HG03045 (cell line): Measurements from ENCODE around the gene EPHA8.

Experiments used
- ATAC-seq: cut with Tn5 transposase; IDR thresholded peaks from one replicate; pipeline ENCODE4 v1.9.1; 2021; ENCODE audit warnings: mild to moderate bottlenecking, moderate library complexity; ENCODE audit not compliant: unreplicated experiment

EPHA8 gene

GRCh38 chr1:22535399-22535798 is 27.9 kb upstream of the EPHA8 start:
- no peak for ATAC-seq

DNA sequence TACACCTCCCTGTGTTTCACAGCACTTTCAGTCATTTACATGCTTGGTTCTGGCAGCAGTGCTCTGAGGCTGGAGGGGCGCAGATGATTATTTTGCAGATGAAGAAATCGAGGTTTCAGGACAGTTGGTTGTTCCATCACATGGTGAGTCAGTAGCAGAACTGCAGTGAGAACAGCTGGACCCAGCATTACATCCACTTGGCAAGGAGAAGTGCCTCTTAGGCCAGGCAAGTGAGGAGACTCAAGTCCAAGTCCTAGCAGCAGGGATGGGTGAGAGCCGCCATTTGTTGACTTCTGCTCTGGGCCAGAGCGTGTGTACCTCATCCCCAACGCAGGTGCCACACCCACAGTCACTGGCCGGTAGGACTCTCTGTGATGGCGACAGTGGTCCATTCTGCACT is 26.8 kb upstream of the EPHA8 start:
- no peak for ATAC-seq

DNA sequence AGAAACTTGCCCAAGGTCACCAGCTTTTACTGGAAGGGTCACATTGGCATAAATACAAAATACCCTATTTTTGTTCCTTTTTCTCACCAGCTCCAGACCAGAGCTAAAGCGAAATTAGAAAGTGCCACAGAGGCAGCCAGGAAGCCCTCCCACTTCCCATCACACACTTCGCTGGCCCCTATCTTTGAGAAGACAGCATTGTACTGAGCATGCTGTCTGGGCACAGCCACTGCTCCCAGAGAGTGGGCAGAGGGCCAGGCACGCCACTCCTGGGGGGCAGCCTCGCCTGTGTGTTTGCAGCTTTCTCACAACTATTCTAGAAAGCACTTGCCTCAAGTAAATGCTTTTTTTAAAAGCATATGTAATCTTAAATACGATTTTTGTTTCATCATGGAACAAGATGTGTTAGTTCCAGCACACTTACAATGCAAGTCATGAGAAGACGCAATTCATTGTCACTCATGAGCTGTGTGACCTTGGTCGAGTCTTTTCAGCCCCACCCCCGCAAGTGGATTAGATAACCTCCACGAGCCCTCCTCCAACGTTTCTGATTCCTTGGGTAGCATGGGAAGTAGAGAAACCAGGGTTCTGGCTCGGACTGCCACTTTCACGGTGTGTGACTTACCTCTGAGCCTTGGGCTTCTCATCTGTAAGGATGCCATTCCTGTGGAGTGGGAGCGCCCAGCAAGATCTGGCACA is 25.7 kb upstream of the EPHA8 start:
- ATAC-seq = no peak

DNA sequence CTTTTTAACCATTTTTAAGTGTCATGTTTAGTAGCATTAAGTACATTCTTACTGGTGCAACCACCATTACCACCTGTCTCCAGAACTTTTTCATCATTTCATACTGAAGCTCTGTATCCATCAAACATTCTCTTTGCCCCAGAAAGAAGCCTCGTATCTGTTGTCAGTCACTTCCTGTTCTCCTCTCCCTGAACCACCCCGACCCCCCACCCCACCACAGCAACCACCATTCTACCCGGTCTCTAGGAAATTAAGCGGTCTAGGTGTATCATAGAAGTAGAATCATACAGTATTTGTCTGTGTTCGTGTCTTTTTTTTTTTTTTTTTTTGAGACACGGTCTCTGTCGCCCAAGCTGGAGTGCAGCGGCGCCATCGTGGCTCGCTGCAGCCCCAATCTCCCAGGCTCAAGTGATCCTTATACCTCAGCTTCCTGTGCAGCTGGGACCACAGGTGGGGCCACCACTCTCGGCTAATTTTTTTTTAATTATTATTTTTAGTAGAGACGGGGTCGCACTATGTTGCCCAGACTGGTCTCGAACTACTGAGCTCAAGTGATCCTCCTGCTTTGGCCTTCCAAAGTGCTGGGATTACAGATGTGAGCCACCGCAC is 23.7 kb upstream of the EPHA8 start:
- ATAC-seq = no peak

- ATAC-seq = no peak
Measured at GRCh38 chr1:22540337-22540736, 23.0 kb upstream of the EPHA8 start.

DNA sequence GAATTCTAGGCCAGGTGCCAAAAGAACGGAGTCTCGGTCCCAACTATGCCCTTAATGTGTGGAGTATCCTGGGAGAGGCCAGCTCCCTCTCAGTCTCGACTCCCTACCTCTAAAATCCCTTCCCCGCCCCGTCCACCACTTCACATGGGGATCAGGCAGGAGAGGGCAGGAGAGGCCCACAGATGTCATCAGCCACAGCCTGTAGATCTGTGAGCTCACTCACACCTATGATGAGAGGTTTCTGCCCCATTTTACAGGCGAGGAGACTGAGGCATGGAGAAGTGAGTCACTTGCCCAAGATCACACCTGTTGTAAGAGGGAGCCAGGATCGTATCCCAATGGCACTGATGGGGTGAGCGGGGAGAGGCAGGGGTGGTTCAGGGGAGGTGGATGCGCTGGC is 20.4 kb upstream of the EPHA8 start:
- ATAC-seq = no peak

DNA sequence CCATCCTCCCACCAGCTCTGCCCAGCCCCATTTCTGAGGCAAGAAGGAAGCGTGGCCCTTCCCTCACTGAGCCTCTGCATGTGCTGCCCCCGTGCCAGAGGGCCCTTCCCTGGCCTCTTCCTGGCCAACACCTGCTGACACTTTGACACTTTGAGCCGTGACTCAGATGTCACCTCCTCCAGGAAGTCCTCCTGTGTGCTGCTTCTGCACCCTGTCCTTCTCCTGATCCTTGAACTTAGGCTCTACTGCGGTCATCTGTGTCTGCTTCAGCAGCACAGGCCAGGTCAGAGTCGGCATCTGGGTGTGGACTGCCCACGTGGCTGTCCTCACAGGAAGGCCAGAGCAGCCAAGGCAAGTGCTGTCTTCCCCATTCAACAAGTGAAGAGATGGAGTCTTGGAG is 19.6 kb upstream of the EPHA8 start:
- no peak for ATAC-seq

- ATAC-seq = no peak
Measured at GRCh38 chr1:22544606-22545005, 18.7 kb upstream of the EPHA8 start.

GRCh38 chr1:22545141-22545540 is 18.1 kb upstream of the EPHA8 start:
- ATAC-seq = no peak

GRCh38 chr1:22547186-22547817 is 16.0 kb upstream of the EPHA8 start:
- no peak for ATAC-seq

GRCh38 chr1:22547818-22548462 is 15.3 kb upstream of the EPHA8 start:
- ATAC-seq = no peak

DNA sequence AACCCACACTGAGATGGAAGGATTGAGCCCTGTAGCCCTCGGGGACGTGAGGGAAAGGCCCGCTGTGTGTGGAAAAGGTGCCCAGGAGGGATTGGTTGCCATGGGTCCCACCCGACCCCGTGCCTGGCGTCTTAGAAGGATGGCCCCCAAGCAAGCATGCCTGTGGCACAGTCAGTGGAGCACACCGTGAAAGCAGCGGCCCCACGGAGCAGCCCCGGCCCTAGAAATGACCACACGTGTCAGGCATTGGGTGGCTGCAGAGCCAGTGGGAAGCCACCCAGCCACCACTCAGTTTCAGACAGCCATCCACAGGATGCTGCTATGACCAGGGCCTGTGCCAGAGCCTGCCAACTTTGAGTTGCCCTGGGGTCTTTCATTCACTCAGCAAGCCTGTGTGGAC is 13.3 kb upstream of the EPHA8 start:
- ATAC-seq = no peak

DNA sequence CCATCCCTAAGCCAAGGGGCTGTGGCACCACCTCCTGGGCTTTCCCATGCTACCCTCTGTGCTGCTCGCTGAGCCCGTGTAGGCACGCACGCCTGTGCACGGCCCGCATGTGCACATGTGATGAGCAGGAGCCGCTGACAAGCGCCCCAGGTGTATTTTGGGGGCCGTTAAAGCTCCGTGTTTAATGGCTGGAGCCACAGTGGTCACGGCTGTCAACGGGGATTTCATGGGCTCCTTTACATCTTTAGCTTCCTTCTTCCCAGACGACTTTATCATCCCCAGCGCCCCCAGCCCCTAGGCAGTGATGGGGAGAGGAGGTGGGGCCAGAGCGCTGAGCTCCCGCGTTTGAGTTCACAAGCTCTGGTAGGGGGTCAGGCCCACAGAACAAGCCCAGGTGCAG is 11.7 kb upstream of the EPHA8 start:
- no peak for ATAC-seq

- ATAC-seq = no peak
Measured at GRCh38 chr1:22552021-22552420, 11.3 kb upstream of the EPHA8 start.

DNA sequence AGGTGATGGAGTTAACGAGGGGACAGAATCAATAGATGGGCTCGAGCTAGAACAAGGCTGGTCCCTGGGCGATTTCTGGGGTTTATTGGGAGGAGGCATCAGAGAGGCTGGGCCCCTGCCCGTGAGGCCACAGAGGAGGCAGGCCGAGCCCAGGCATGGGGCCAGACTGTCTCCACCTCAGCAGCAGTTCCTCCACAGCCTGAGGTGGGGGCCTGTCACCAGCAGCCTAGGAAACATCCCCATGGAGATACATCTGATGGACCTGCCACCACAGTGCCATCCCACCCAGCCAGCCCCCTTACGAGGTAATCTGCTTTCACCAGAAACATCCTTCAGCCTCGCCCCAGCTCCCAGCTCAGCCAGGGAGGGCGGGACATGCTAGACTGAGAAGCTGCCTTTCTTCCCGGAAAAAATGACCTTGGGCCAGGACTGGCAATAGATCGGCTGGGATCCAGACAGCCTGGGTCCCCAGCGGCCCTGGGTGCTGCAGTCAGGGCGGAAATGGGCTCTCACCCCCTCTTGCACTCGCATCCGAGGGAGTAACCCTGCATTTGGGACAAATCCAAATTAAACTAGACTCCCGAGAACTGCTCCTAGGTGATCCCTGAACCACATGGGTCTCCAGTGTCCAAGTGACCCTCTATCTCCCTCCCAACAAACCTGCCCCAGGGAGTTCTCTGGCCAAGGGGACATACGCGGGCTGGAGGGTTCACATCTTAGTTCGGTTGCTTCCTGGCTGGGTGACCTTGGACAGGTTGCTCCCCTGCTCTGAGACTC is 10.0 kb upstream of the EPHA8 start:
- ATAC-seq = no peak

DNA sequence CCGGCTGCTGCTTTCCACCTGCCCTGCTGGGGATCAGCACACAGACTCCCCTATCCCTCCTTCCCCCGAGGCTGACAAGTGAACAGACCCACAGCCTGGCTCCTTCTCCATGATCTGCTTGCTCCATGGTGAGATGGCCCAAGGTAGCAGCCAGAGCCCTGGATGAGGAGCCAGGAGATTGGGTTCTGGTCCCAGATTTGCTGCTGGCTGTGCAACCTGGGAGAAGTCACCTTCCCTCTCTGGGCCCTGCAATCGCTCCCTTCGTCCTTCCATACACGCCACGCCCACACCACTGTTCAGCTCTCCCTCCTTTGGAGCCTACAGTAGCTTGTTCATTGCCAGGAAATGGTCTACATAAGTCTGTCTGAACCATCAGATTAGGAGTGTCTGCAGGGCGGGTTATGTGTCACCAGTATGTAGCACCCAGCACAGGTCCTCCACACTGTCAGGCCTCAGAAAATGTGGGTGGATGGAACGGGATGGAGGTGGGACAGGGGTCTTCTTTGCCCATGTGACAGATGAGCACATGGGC is 9.2 kb upstream of the EPHA8 start:
- ATAC-seq = no peak

DNA sequence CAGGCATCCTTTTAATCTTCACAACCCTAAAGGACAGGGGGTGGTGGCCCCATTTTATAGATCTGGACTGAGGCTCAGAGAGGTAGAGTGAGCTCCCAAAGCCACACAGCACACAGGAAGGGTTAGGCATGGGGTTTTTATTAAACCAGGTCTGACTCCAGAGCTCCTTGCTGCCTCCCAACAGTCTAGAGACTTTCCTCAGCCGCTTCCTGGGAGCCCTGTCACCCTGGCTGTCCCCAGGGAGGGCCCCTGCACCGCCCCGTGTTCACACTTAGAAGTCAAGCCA is 8.0 kb upstream of the EPHA8 start:
- ATAC-seq = no peak

DNA sequence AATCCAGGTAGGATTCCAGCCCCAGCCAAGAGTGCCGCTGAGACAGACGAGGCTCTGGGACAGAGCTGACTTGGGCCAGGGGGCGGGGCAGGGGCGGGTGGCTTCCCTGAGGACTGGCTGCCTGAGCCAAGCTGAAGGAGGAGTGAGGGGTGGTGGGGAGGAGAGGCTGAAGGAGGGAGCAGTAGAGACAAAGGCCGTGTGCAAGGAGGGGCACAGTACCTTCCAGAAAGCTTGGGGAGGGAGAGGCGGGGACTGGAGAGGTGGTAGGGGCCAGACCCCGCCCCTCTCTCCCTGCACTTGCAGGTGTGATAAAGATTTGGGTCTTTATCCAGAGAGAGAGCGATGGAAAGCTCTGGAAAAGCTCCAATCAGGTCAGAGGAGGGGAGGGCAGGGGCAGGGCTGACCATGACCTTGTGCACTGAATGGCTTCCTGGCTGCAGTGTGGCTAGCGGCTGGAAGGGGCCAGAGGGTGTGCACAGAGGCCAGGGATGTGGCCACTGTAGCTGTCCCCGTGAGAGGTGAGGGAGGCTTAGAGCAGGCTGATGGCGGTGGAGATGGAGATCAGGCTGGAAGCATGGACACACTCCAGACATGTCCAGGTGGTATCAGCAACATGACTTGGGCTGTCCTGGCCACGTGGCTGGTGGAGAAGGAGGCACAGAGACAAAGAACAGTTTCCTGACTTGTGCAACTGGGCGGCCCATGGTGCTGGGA is 6.7 kb upstream of the EPHA8 start:
- ATAC-seq = no peak

DNA sequence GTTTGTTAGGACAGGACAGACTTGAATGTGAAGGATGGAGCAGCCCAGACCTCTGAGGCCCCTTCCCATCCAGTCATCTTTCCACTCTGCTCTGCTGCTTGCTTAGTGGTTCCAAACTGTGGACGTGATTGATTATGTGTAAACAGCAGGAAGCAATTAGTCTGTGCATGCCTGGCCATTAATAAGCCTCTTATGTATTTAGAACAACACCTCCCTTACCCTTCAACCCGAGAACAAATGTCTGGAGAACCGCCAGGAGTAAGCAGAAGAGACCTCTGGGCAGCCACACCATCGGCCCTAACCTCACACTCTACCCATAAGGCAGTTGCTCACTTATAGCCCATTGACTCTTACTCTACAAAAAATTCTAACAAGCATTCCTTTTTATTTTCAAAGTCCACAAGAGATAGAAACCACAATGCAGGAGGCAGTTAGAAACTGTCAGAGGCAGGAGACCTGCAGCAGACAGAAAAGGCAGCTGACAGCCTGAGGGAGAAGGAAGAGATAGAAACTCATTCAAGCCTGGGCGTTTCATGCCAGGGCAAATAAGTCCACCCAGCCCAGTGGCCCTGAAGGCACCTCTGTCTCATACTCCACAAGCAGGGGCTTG is 5.8 kb upstream of the EPHA8 start:
- ATAC-seq = no peak
